Measurements from ENCODE around the gene TXLNA.
"Not testable (repeated sequence)": the region's sequence is repeated elsewhere in the genome, so short reads cannot be mapped to it uniquely, and the experiment has no call there.

The TXLNA gene

GRCh38 chr1:32144033-32144432 is 35.4 kb upstream of the TXLNA start:
- WGBS (ENCODE audit: insufficient coverage): no CpG with 5 or more reads among the region's 3 CpGs
- POLR2A ChIA-PET: no interaction called here
- CTCF ChIA-PET: no interaction called here
- Histone ChIP-seq H3K4me1 (ENCODE audit: control extremely low read depth in 1 of 4, control insufficient read depth in 4 of 4, insufficient read depth in 4 of 4, low read length in 3 of 4) (peaks cover 2 to 7% (median 5%) of the 10 kb centered on the region in 4 experiments), H3K27me3 (replicated peaks in 2 of 5; ENCODE audit: control insufficient read depth in 4 of 5, insufficient read depth in 5 of 5, low read length in 4 of 5) (no peaks in the 10 kb centered on the region), H3K36me3 (ENCODE audit: control insufficient read depth in 4 of 4, insufficient read depth in 4 of 4, low read length in 3 of 4) (peaks cover 0 to 13% (median 6%) of the 10 kb centered on the region in 4 experiments), H3K4me3 (ENCODE audit: control insufficient read depth in 1 of 7, extremely low read depth in 1 of 7, insufficient read depth in 4 of 7, low read depth in 2 of 7, low read length in 6 of 7) (no peak overlapping the region), H3K27ac (ENCODE audit: insufficient read depth in 1 of 2, low read depth in 1 of 2, low read length in 2 of 2, poor library complexity in 1 of 2, severe bottlenecking in 2 of 2) (no peak overlapping the region), H3K9me3 (ENCODE audit: control extremely low read depth in 1 of 5, control insufficient read depth in 4 of 5, insufficient read depth in 2 of 5, low read depth in 1 of 5, low read length in 4 of 5) (peaks cover 0 to 17% (median 4%) of the 10 kb centered on the region in 5 experiments)
- DNase-seq: no peak

- H3K27ac ChIP-seq (ENCODE audit: insufficient read depth in 1 of 2, low read depth in 1 of 2, low read length in 2 of 2, poor library complexity in 1 of 2, severe bottlenecking in 2 of 2); DNase-seq; H3K27me3 ChIP-seq (replicated peaks in 2 of 5; ENCODE audit: control insufficient read depth in 4 of 5, insufficient read depth in 5 of 5, low read length in 4 of 5); H3K4me3 ChIP-seq (ENCODE audit: control insufficient read depth in 1 of 7, extremely low read depth in 1 of 7, insufficient read depth in 4 of 7, low read depth in 2 of 7, low read length in 6 of 7); H3K4me1 ChIP-seq (ENCODE audit: control extremely low read depth in 1 of 4, control insufficient read depth in 4 of 4, insufficient read depth in 4 of 4, low read length in 3 of 4); POLR2A ChIA-PET: not testable (repeated sequence)
- peaks cover 0 to 20% (median 5%) of the 10 kb centered on the region in 5 experiments for H3K9me3 ChIP-seq (ENCODE audit: control extremely low read depth in 1 of 5, control insufficient read depth in 4 of 5, insufficient read depth in 2 of 5, low read depth in 1 of 5, low read length in 4 of 5)
- WGBS (ENCODE audit: insufficient coverage): 97% methylated on average over 4 of the region's 5 CpGs
- H3K36me3 ChIP-seq (ENCODE audit: control insufficient read depth in 4 of 4, insufficient read depth in 4 of 4, low read length in 3 of 4): peaks cover 0 to 13% (median 6%) of the 10 kb centered on the region in 4 experiments
- CTCF ChIA-PET: interaction anchor here (2.2 kb wide), 1 partner anchor 13 kb away, joined by 5 read pairs; no protein-coding TSS in a partner anchor
These were observed 31.7 kb upstream of the TXLNA start for GRCh38 chr1:32147799-32148198.

- POLR2A ChIA-PET: interaction anchor here (0.7 kb wide), 1 partner anchor 17 kb away, joined by 3 read pairs; no protein-coding TSS in a partner anchor
- H3K27ac ChIP-seq (ENCODE audit: insufficient read depth in 1 of 2, low read depth in 1 of 2, low read length in 2 of 2, poor library complexity in 1 of 2, severe bottlenecking in 2 of 2): no peak overlapping the region
- no peaks in the 10 kb centered on the region for H3K4me1 ChIP-seq (ENCODE audit: control extremely low read depth in 1 of 4, control insufficient read depth in 4 of 4, insufficient read depth in 4 of 4, low read length in 3 of 4)
- peaks cover 2 to 19% (median 12%) of the 10 kb centered on the region in 4 experiments for H3K36me3 ChIP-seq (ENCODE audit: control insufficient read depth in 4 of 4, insufficient read depth in 4 of 4, low read length in 3 of 4)
- no peak overlapping the region for H3K4me3 ChIP-seq (ENCODE audit: control insufficient read depth in 1 of 7, extremely low read depth in 1 of 7, insufficient read depth in 4 of 7, low read depth in 2 of 7, low read length in 6 of 7)
- no peak for DNase-seq
- CTCF ChIA-PET: interaction anchor here (0.5 to 1.2 kb wide), 2 partner anchors 12 to 41 kb away, joined by 3 to 4 read pairs; no protein-coding TSS in a partner anchor
- H3K27me3 ChIP-seq (replicated peaks in 2 of 5; ENCODE audit: control insufficient read depth in 4 of 5, insufficient read depth in 5 of 5, low read length in 4 of 5): no peaks in the 10 kb centered on the region
- peaks cover 0 to 20% (median 5%) of the 10 kb centered on the region in 5 experiments for H3K9me3 ChIP-seq (ENCODE audit: control extremely low read depth in 1 of 5, control insufficient read depth in 4 of 5, insufficient read depth in 2 of 5, low read depth in 1 of 5, low read length in 4 of 5)
- WGBS (ENCODE audit: insufficient coverage): 95% methylated on average over 7 of the region's 9 CpGs
These were observed 28.6 kb upstream of the TXLNA start for GRCh38 chr1:32150847-32151246.

- no peak overlapping the region for H3K4me3 ChIP-seq (ENCODE audit: control insufficient read depth in 1 of 7, extremely low read depth in 1 of 7, insufficient read depth in 4 of 7, low read depth in 2 of 7, low read length in 6 of 7)
- H3K9me3 ChIP-seq (ENCODE audit: control extremely low read depth in 1 of 5, control insufficient read depth in 4 of 5, insufficient read depth in 2 of 5, low read depth in 1 of 5, low read length in 4 of 5): peaks cover 0 to 20% (median 5%) of the 10 kb centered on the region in 5 experiments
- H3K27me3 ChIP-seq (replicated peaks in 2 of 5; ENCODE audit: control insufficient read depth in 4 of 5, insufficient read depth in 5 of 5, low read length in 4 of 5): no peaks in the 10 kb centered on the region
- CTCF ChIA-PET: interaction anchor here (0.5 kb wide), 1 partner anchor 41 kb away, joined by 4 read pairs; no protein-coding TSS in a partner anchor
- POLR2A ChIA-PET: interaction anchor here (0.7 kb wide), 1 partner anchor 17 kb away, joined by 3 read pairs; no protein-coding TSS in a partner anchor
- WGBS (ENCODE audit: insufficient coverage): 100% methylated on average over 3 of the region's 5 CpGs
- H3K36me3 ChIP-seq (ENCODE audit: control insufficient read depth in 4 of 4, insufficient read depth in 4 of 4, low read length in 3 of 4): peaks cover 7 to 24% (median 16%) of the 10 kb centered on the region in 4 experiments
- no peak for DNase-seq
- no peaks in the 10 kb centered on the region for H3K4me1 ChIP-seq (ENCODE audit: control extremely low read depth in 1 of 4, control insufficient read depth in 4 of 4, insufficient read depth in 4 of 4, low read length in 3 of 4)
- no peak overlapping the region for H3K27ac ChIP-seq (ENCODE audit: insufficient read depth in 1 of 2, low read depth in 1 of 2, low read length in 2 of 2, poor library complexity in 1 of 2, severe bottlenecking in 2 of 2)
These were observed 28.1 kb upstream of the TXLNA start for GRCh38 chr1:32151319-32151787.

- no peaks in the 10 kb centered on the region for H3K4me1 ChIP-seq (ENCODE audit: control extremely low read depth in 1 of 4, control insufficient read depth in 4 of 4, insufficient read depth in 4 of 4, low read length in 3 of 4)
- H3K36me3 ChIP-seq (ENCODE audit: control insufficient read depth in 4 of 4, insufficient read depth in 4 of 4, low read length in 3 of 4): peaks cover 39 to 84% (median 64%) of the 10 kb centered on the region in 4 experiments
- POLR2A ChIA-PET: interaction anchor here (0.6 kb wide), 1 partner anchor 21 kb away, joined by 5 read pairs; no protein-coding TSS in a partner anchor
- H3K27ac ChIP-seq (ENCODE audit: insufficient read depth in 1 of 2, low read depth in 1 of 2, low read length in 2 of 2, poor library complexity in 1 of 2, severe bottlenecking in 2 of 2): no peak overlapping the region
- WGBS (ENCODE audit: insufficient coverage): 100% methylated on average over 2 of the region's 3 CpGs
- DNase-seq: no peak
- no peaks in the 10 kb centered on the region for H3K9me3 ChIP-seq (ENCODE audit: control extremely low read depth in 1 of 5, control insufficient read depth in 4 of 5, insufficient read depth in 2 of 5, low read depth in 1 of 5, low read length in 4 of 5)
- no peaks in the 10 kb centered on the region for H3K27me3 ChIP-seq (replicated peaks in 2 of 5; ENCODE audit: control insufficient read depth in 4 of 5, insufficient read depth in 5 of 5, low read length in 4 of 5)
- H3K4me3 ChIP-seq (ENCODE audit: control insufficient read depth in 1 of 7, extremely low read depth in 1 of 7, insufficient read depth in 4 of 7, low read depth in 2 of 7, low read length in 6 of 7): no peak overlapping the region
- CTCF ChIA-PET: no interaction called here
These were observed 20.3 kb upstream of the TXLNA start for GRCh38 chr1:32159189-32159588.

- no CpG with 5 or more reads among the region's 2 CpGs for WGBS (ENCODE audit: insufficient coverage)
- Histone ChIP-seq H3K4me1 (ENCODE audit: control extremely low read depth in 1 of 4, control insufficient read depth in 4 of 4, insufficient read depth in 4 of 4, low read length in 3 of 4) (no peaks in the 10 kb centered on the region), H3K27ac (ENCODE audit: insufficient read depth in 1 of 2, low read depth in 1 of 2, low read length in 2 of 2, poor library complexity in 1 of 2, severe bottlenecking in 2 of 2) (no peak overlapping the region), H3K4me3 (ENCODE audit: control insufficient read depth in 1 of 7, extremely low read depth in 1 of 7, insufficient read depth in 4 of 7, low read depth in 2 of 7, low read length in 6 of 7) (no peak overlapping the region), H3K36me3 (ENCODE audit: control insufficient read depth in 4 of 4, insufficient read depth in 4 of 4, low read length in 3 of 4) (peaks cover 21 to 78% (median 61%) of the 10 kb centered on the region in 4 experiments), H3K27me3 (replicated peaks in 2 of 5; ENCODE audit: control insufficient read depth in 4 of 5, insufficient read depth in 5 of 5, low read length in 4 of 5) (no peaks in the 10 kb centered on the region), H3K9me3 (ENCODE audit: control extremely low read depth in 1 of 5, control insufficient read depth in 4 of 5, insufficient read depth in 2 of 5, low read depth in 1 of 5, low read length in 4 of 5) (no peaks in the 10 kb centered on the region)
- no peak for DNase-seq
- CTCF ChIA-PET: interaction anchor here (0.8 to 1.1 kb wide), 2 partner anchors 10 to 40 kb away, joined by 3 to 5 read pairs; no protein-coding TSS in a partner anchor
- POLR2A ChIA-PET: interaction anchor here (0.7 to 1.0 kb wide), 2 partner anchors 14 to 98 kb away, joined by 3 to 4 read pairs; no protein-coding TSS in a partner anchor
These were observed 16.1 kb upstream of the TXLNA start for GRCh38 chr1:32163405-32163804.

- CTCF ChIA-PET, DNase-seq: not testable (repeated sequence)
These were observed 13.8 kb upstream of the TXLNA start for GRCh38 chr1:32165633-32166032.

More at GRCh38 chr1:32165633-32166032, 13.8 kb upstream of the TXLNA start:
- H3K36me3 ChIP-seq (ENCODE audit: control insufficient read depth in 4 of 4, insufficient read depth in 4 of 4, low read length in 3 of 4): peaks cover 26 to 77% (median 63%) of the 10 kb centered on the region in 4 experiments
- 100% methylated on average over 6 of the region's 10 CpGs for WGBS (ENCODE audit: insufficient coverage)
- POLR2A ChIA-PET; H3K9me3 ChIP-seq (ENCODE audit: control extremely low read depth in 1 of 5, control insufficient read depth in 4 of 5, insufficient read depth in 2 of 5, low read depth in 1 of 5, low read length in 4 of 5); H3K27ac ChIP-seq (ENCODE audit: insufficient read depth in 1 of 2, low read depth in 1 of 2, low read length in 2 of 2, poor library complexity in 1 of 2, severe bottlenecking in 2 of 2); H3K27me3 ChIP-seq (replicated peaks in 2 of 5; ENCODE audit: control insufficient read depth in 4 of 5, insufficient read depth in 5 of 5, low read length in 4 of 5); H3K4me1 ChIP-seq (ENCODE audit: control extremely low read depth in 1 of 4, control insufficient read depth in 4 of 4, insufficient read depth in 4 of 4, low read length in 3 of 4); H3K4me3 ChIP-seq (ENCODE audit: control insufficient read depth in 1 of 7, extremely low read depth in 1 of 7, insufficient read depth in 4 of 7, low read depth in 2 of 7, low read length in 6 of 7): not testable (repeated sequence)

Measured in common myeloid progenitor, CD34-positive (primary cell).